ENCODE data around the gene CLCN2.
A peak's percentile ranks its signal among the peaks of the same experiment; 100 is the strongest.
"Not testable (repeated sequence)": the region's sequence is repeated elsewhere in the genome, so short reads cannot be mapped to it uniquely, and the experiment has no call there.

Gene CLCN2

GRCh38 chr3:184341925-184342324, 19.5 kb downstream of the CLCN2 start:
- no peak for TF ChIP-seq CTCF (IDR thresholded peaks at IDR 0.05; ENCODE audit: low read depth, low read length)
- no peak overlapping the region for H3K4me3 ChIP-seq (ENCODE audit: low read depth, low read length)

- not testable (repeated sequence) for H3K4me3 ChIP-seq (ENCODE audit: low read depth, low read length)
Observed at GRCh38 chr3:184339451-184340135, 21.8 kb downstream of the CLCN2 start.

GRCh38 chr3:184339001-184339400, 22.4 kb downstream of the CLCN2 start:
- no peak overlapping the region for H3K4me3 ChIP-seq (ENCODE audit: low read depth, low read length)
- no peak for TF ChIP-seq CTCF (IDR thresholded peaks at IDR 0.05; ENCODE audit: low read depth, low read length)

- TF ChIP-seq CTCF (IDR thresholded peaks at IDR 0.05; ENCODE audit: low read depth, low read length), result no peak; the same call in 1 of the 2 replicates
- no peak overlapping the region for H3K4me3 ChIP-seq (ENCODE audit: low read depth, low read length)
Observed at GRCh38 chr3:184338511-184338945, 22.9 kb downstream of the CLCN2 start.

- no peak overlapping the region for H3K4me3 ChIP-seq (ENCODE audit: low read depth, low read length)
- TF ChIP-seq CTCF (IDR thresholded peaks at IDR 0.05; ENCODE audit: low read depth, low read length), result no peak
Observed at GRCh38 chr3:184337981-184338380, 23.4 kb downstream of the CLCN2 start.

GRCh38 chr3:184337399-184337714, 24.0 kb downstream of the CLCN2 start, which contains the start of gene FAM131A:
Gene FAM131A, plus strand, starts transcription at chr3:184337600. Its CDS starts 31 bp downstream, at chr3:184337631.
- TF ChIP-seq CTCF (IDR thresholded peaks at IDR 0.05; ENCODE audit: low read depth, low read length), result no peak
- H3K4me3 ChIP-seq (ENCODE audit: low read depth, low read length), result peak within 1 kb of the TSS; percentile 66

- H3K4me3 ChIP-seq (ENCODE audit: low read depth, low read length), result peak overlapping the region; percentile 66
- no peak for TF ChIP-seq CTCF (IDR thresholded peaks at IDR 0.05; ENCODE audit: low read depth, low read length)
Observed at GRCh38 chr3:184336547-184337398, 24.6 kb downstream of the CLCN2 start.
